Lung (tissue), 12 donors: Measurements from ENCODE around the gene QPCT. TPM values are rescaled to one million over a fixed set of nuclear protein-coding genes. Genes with fewer than 3 reads are reported as not detected.

ENCODE experiments used
- ATAC-seq: fragments of 200-7000 bp; cut with Tn5 transposase; one replicate; pipeline ENCODE4 v1.9.1; 2020; ENCODE audit warnings: moderate number of reproducible peaks; ENCODE audit not compliant: insufficient read depth, low FRiP score
- DNase-seq, 3 donors: peaks; one replicate each; pipeline ENCODE4 v3.0.0-alpha.2; 2013 to 2017
- H3K27ac ChIP-seq, 2 donors: one replicate each; pipeline ENCODE4 v1.5.1; 2013; ENCODE audit warnings: mild to moderate bottlenecking in 2 of 2, moderate library complexity in 2 of 2, control low read depth in 1 of 2, inconsistent platforms in 1 of 2, low read depth in 1 of 2, low read length in 1 of 2
- H3K27me3 ChIP-seq, 3 donors: one replicate each; pipeline ENCODE4 v1.5.1; 2013; ENCODE audit warnings: low read length in 2 of 3; ENCODE audit not compliant: control insufficient read depth in 3 of 3, insufficient read depth in 3 of 3
- H3K36me3 ChIP-seq, 4 donors: one replicate each; pipeline ENCODE4 v1.5.1; 2013; ENCODE audit warnings: low read length in 4 of 4, mild to moderate bottlenecking in 1 of 4, moderate library complexity in 1 of 4; ENCODE audit not compliant: control insufficient read depth in 4 of 4, insufficient read depth in 4 of 4
- H3K4me1 ChIP-seq, 5 donors: one replicate each; pipeline ENCODE4 v1.5.1; 2013; ENCODE audit warnings: low read length in 5 of 5, mild to moderate bottlenecking in 2 of 5, moderate library complexity in 1 of 5; ENCODE audit not compliant: control insufficient read depth in 5 of 5, insufficient read depth in 5 of 5
- H3K4me3 ChIP-seq: one replicate; pipeline ENCODE4 v1.5.1; 2013; ENCODE audit warnings: mild to moderate bottlenecking, control low read depth, moderate library complexity
- H3K9ac ChIP-seq, 2 donors: one replicate each; pipeline ENCODE4 v1.5.1; 2013; ENCODE audit warnings: low read length in 2 of 2, control low read depth in 1 of 2; ENCODE audit not compliant: insufficient read depth in 1 of 2
- H3K9me3 ChIP-seq, 4 donors: one replicate each; pipeline ENCODE4 v1.5.1; 2013; ENCODE audit warnings: low read length in 3 of 4, mild to moderate bottlenecking in 1 of 4, moderate library complexity in 1 of 4; ENCODE audit not compliant: control insufficient read depth in 4 of 4, insufficient read depth in 3 of 4
- CTCF ChIP-seq: IDR thresholded peaks from 2 replicates; pipeline ENCODE4 v1.5.1; 2012; ENCODE audit warnings: mild to moderate bottlenecking; ENCODE audit errors: control extremely low read depth, extremely low read depth
- WGBS, 2 donors: extraction: QIAGEN DNeasy Blood & Tissue Kit; methylation state at CpG; one replicate each; pipeline ENCODE4 v1.1.7; 2013; 5-methylcytosine and 5-hydroxymethylcytosine counted together
- polyA plus RNA-seq, 2 donors: library from polyadenylated mRNA; stranded (reverse); fragments of 200-250 nt; gene quantifications; one replicate each; pipeline ENCODE4 v1.2.1, GENCODE V29; 2013
- total RNA-seq, 2 donors: library from RNA; depleted of rRNA in 1 of 2; stranded (reverse); fragments of >200 nt in 1 of 2; gene quantifications; one replicate each; pipeline ENCODE4 v1.2.1, GENCODE V29; 2014 to 2021
- donor health status: control.
- donor health status: control.
- donor health status: Bipolar disorder and iron deficiency.
- donor health status: healthy.
- donor health status: DM: yes; HTN: yes; CAD: no.

QPCT gene
- total and polyA plus RNA-seq, 4 donors, result 3.0 to 34.1 (median 7.4) TPM

- no peaks in the 10 kb centered on the region for H3K27me3 ChIP-seq
- H3K36me3 ChIP-seq, result no peaks in the 10 kb centered on the region
- peaks cover 0 to 2% (median 0%) of the 10 kb centered on the region in 5 donors for H3K4me1 ChIP-seq
- H3K9me3 ChIP-seq, result no peaks in the 10 kb centered on the region
- no peak overlapping the region for H3K4me3 ChIP-seq
- TF ChIP-seq CTCF, result no peak
- no peak for ATAC-seq
- H3K27ac ChIP-seq, result no peak overlapping the region
- WGBS, 2 donors, result 55 to 57% methylated on average over 4 of the region's 4 CpGs
- no peak overlapping the region for H3K9ac ChIP-seq
- DNase-seq, result no peak
Observed at GRCh38 chr2:37366773-37367172, 22.3 kb downstream of the QPCT start.

DNA sequence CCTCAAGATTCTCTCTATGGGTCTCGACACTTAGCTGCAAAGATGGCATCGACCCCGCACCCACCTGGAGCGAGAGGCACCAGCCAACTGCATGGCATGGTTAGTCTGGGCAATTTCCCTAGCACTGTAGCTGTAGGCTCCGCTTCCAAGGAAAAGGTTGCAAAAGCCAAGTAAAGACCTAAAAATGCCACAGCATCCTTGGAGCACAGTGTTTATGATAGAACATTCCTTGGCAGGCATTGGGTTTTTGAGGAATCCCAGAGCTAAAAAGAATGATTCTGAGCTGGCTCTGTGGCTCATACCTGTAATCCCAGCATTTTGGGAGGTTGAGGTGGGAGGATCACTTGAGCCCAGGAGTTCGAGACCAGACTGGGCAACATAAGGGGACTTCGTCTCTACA is 22.9 kb downstream of the QPCT start:
- no peak overlapping the region for H3K27ac ChIP-seq
- ATAC-seq (no peak), DNase-seq (no peak)
- no peak overlapping the region for H3K9ac ChIP-seq
- WGBS, 2 donors, result 93 to 98% methylated on average over 7 of the region's 7 CpGs
- no peaks in the 10 kb centered on the region for H3K27me3 ChIP-seq
- no peaks in the 10 kb centered on the region for H3K36me3 ChIP-seq
- TF ChIP-seq CTCF, result no peak
- peaks cover 0 to 2% (median 0%) of the 10 kb centered on the region in 5 donors for H3K4me1 ChIP-seq
- H3K4me3 ChIP-seq, result no peak overlapping the region
- no peaks in the 10 kb centered on the region for H3K9me3 ChIP-seq

- Histone ChIP-seq H3K4me3 (no peak overlapping the region), H3K9ac (no peak overlapping the region), H3K27me3 (no peaks in the 10 kb centered on the region), H3K27ac (no peak overlapping the region), H3K4me1 (peaks cover 0 to 2% (median 0%) of the 10 kb centered on the region in 5 donors), H3K9me3 (no peaks in the 10 kb centered on the region), H3K36me3 (no peaks in the 10 kb centered on the region)
- no peak for TF ChIP-seq CTCF
- no peak for DNase-seq
- ATAC-seq, result no peak
- WGBS, 2 donors, result 90 to 95% methylated on average over 2 of the region's 2 CpGs
Observed at GRCh38 chr2:37367984-37368383, 23.6 kb downstream of the QPCT start.

DNA sequence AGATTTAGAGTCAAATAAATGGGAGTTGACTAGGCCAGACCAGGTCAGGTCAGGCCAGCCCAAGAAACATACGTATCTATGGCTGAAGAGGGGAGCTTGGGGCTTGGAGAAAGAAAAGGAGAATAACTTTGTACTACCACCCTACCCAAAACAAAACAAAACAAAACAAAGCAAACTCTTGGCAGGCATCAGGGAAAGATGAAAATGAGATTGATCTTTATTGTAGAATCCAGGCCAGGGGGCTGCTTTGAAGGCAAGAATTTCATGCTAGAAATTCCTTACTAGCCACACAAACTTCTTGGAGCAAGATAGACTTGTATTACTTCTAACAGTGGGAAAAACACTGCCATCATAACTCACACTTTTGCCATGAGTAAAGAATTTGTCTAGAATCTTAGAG is 26.2 kb downstream of the QPCT start:
- H3K9me3 ChIP-seq, result no peaks in the 10 kb centered on the region
- WGBS, 2 donors, result 95 to 100% methylated on average over 1 of the region's 1 CpG
- H3K36me3 ChIP-seq, result no peaks in the 10 kb centered on the region
- ATAC-seq, result no peak
- H3K4me3 ChIP-seq, result no peak overlapping the region
- peaks cover 0 to 2% (median 0%) of the 10 kb centered on the region in 5 donors for H3K4me1 ChIP-seq
- H3K27ac ChIP-seq, result no peak overlapping the region
- no peak for DNase-seq
- H3K9ac ChIP-seq, result no peak overlapping the region
- no peaks in the 10 kb centered on the region for H3K27me3 ChIP-seq
- no peak for TF ChIP-seq CTCF
